Brain microvascular endothelial cell (primary cell): Measurements from ENCODE around the gene RTN4RL1.

ENCODE experiments used
- DNase-seq: peaks from one replicate; pipeline ENCODE4 v3.0.0-alpha.2; 2020
- H3K27ac ChIP-seq: fragments of 250-450 bp; sonication (Bioruptor Pico); 2 replicates; pipeline ENCODE4 v1.5.1; 2020; ENCODE audit warnings: mild to moderate bottlenecking, moderate library complexity
- H3K27me3 ChIP-seq: fragments of 250-450 bp; sonication (Bioruptor Pico); replicated peaks from 2 replicates; pipeline ENCODE4 v1.5.1; 2020; ENCODE audit warnings: mild to moderate bottlenecking
- H3K36me3 ChIP-seq: fragments of 250-450 bp; sonication (Bioruptor Pico); replicated peaks from 2 replicates; pipeline ENCODE4 v1.5.1; 2020; ENCODE audit warnings: mild to moderate bottlenecking
- H3K4me3 ChIP-seq: 2 replicates; pipeline ENCODE4 v1.5.1; 2011; ENCODE audit warnings: low read depth, mild to moderate bottlenecking, control low read depth, low read length, moderate library complexity
- CTCF ChIP-seq: IDR thresholded peaks from 2 replicates; pipeline ENCODE4 v1.5.1; 2011; ENCODE audit warnings: low read depth, mild to moderate bottlenecking, moderate library complexity, low read length, control low read depth, inconsistent platforms; ENCODE audit errors: missing control alignments
- in situ Hi-C: cut with HindIII; loops from 2 replicates; pipeline ENCODE4 v1.10.0; 2017; ENCODE audit warnings: low sequenced_read_pairs, low pct_ligation_motif_present

Gene RTN4RL1

GRCh38 chr17:2025220-2025621, at the start of gene RTN4RL1:
RTN4RL1 (minus strand) TSS chr17:2025334; CDS start chr17:2024865, 469 bp downstream.
- Histone ChIP-seq H3K27ac (no peak within 1 kb of the TSS), H3K4me3 (peak within 1 kb of the TSS; percentile 36), H3K27me3 (peaks cover 33% of the 10 kb centered on the region), H3K36me3 (no peaks in the 10 kb centered on the region)
- no peak for DNase-seq
- in situ Hi-C loops = no loop called here
- TF ChIP-seq CTCF = no peak

GRCh38 chr17:2074919-2075318, 49.8 kb upstream of the RTN4RL1 start:
- Histone ChIP-seq H3K27me3 (no peaks in the 10 kb centered on the region), H3K4me3 (no peak overlapping the region), H3K36me3 (peaks cover 25% of the 10 kb centered on the region), H3K27ac (no peak overlapping the region)
- in situ Hi-C loops = no loop called here
- DNase-seq = no peak
- TF ChIP-seq CTCF = no peak

- H3K27ac ChIP-seq = peak overlapping the region; percentile 87
- H3K4me3 ChIP-seq = no peak overlapping the region
- DNase-seq = peak; percentile 80
- peaks cover 14% of the 10 kb centered on the region for H3K36me3 ChIP-seq
- TF ChIP-seq CTCF = peak; percentile 4
- in situ Hi-C loops = no loop called here
- H3K27me3 ChIP-seq = no peaks in the 10 kb centered on the region
Measured at GRCh38 chr17:2071455-2072281, 46.5 kb upstream of the RTN4RL1 start.

GRCh38 chr17:2071024-2071385, 45.9 kb upstream of the RTN4RL1 start:
- H3K36me3 ChIP-seq = peaks cover 15% of the 10 kb centered on the region
- in situ Hi-C loops = no loop called here
- no peak overlapping the region for H3K4me3 ChIP-seq
- no peaks in the 10 kb centered on the region for H3K27me3 ChIP-seq
- no peak for TF ChIP-seq CTCF
- H3K27ac ChIP-seq = peak overlapping the region; percentile 87
- no peak for DNase-seq

GRCh38 chr17:2070241-2071023, 45.3 kb upstream of the RTN4RL1 start:
- Histone ChIP-seq H3K27me3 (no peaks in the 10 kb centered on the region), H3K27ac (peak overlapping the region; percentile 87), H3K4me3 (no peak overlapping the region), H3K36me3 (peaks cover 20% of the 10 kb centered on the region)
- in situ Hi-C loops = no loop called here
- TF ChIP-seq CTCF = no peak
- no peak for DNase-seq
